CD4-positive, alpha-beta T cell (primary cell): Measurements from ENCODE around the gene ACER3. TPM values are rescaled to one million over a fixed set of nuclear protein-coding genes. Genes with fewer than 3 reads are reported as not detected.
A peak's percentile ranks its signal among the peaks of the same experiment; 100 is the strongest.

ENCODE experiments used
- ATAC-seq: fragments of 200-7000 bp; cut with Tn5 transposase; one replicate; pipeline ENCODE4 v1.10.0; 2022; ENCODE audit warnings: mild to moderate bottlenecking; ENCODE audit not compliant: poor library complexity
- CTCF ChIA-PET: fragments of 350-600 bp; sonication (Branson Sonifier 250); formaldehyde crosslinking; loops from one replicate; lab custom pipeline; 2021; ENCODE audit warnings: antibody characterized with exemption, inconsistent platforms; lab: Charles Lee
- POLR2A ChIA-PET: fragments of 350-600 bp; sonication (Branson Sonifier 250); formaldehyde crosslinking; loops from one replicate; lab custom pipeline; 2021; ENCODE audit warnings: antibody characterized with exemption, inconsistent platforms; lab: Charles Lee
- DNase-seq, 14 experiments: peaks; one replicate each; pipeline ENCODE4 v3.0.0-alpha.2; 2013 to 2020; ENCODE audit warnings: mixed read lengths in 2 of 14
- H3K27ac ChIP-seq, 2 donors: one replicate each; pipeline versions ENCODE4 v1.5.1 to v1.7.0; 2013; ENCODE audit warnings: low read length in 2 of 2, low read depth in 1 of 2, mild to moderate bottlenecking in 1 of 2
- H3K27me3 ChIP-seq, 2 experiments: 1 replicate in 1 of 2; 2 replicates in 1 of 2; pipeline versions ENCODE4 v1.6.1 to v1.7.0; 2013; ENCODE audit warnings: low read length in 2 of 2, control low read depth in 1 of 2, mild to moderate bottlenecking in 1 of 2, moderate library complexity in 1 of 2; ENCODE audit not compliant: insufficient read depth in 2 of 2, control insufficient read depth in 1 of 2
- H3K36me3 ChIP-seq: one replicate; pipeline ENCODE4 v1.6.1; 2013; ENCODE audit warnings: low read length, control low read depth; ENCODE audit not compliant: insufficient read depth
- H3K4me1 ChIP-seq: one replicate; pipeline ENCODE4 v1.6.1; 2013; ENCODE audit warnings: low read length, control low read depth; ENCODE audit not compliant: insufficient read depth
- H3K4me3 ChIP-seq: one replicate; pipeline ENCODE4 v1.5.1; 2013; ENCODE audit warnings: mild to moderate bottlenecking, low read length, moderate library complexity
- H3K9me3 ChIP-seq, 2 experiments: 1 replicate in 1 of 2; 2 replicates in 1 of 2; pipeline versions ENCODE4 v1.6.1 to v1.7.0; 2013; ENCODE audit warnings: low read length in 2 of 2, mild to moderate bottlenecking in 2 of 2, control low read depth in 1 of 2, moderate library complexity in 1 of 2; ENCODE audit not compliant: control insufficient read depth in 1 of 2, insufficient read depth in 1 of 2
- H3K27ac Mint-ChIP-seq: one replicate; pipeline ENCODE4 v1.8.0; 2020; ENCODE audit warnings: mixed read lengths
- H3K27me3 Mint-ChIP-seq: one replicate; pipeline ENCODE4 v1.8.0; 2021; ENCODE audit warnings: mixed read lengths
- H3K36me3 Mint-ChIP-seq: one replicate; pipeline ENCODE4 v1.8.0; 2021; ENCODE audit warnings: low read depth, mixed read lengths
- H3K4me1 Mint-ChIP-seq: one replicate; pipeline ENCODE4 v1.8.0; 2021; ENCODE audit warnings: low read depth, mixed read lengths
- H3K4me3 Mint-ChIP-seq: one replicate; pipeline ENCODE4 v1.8.0; 2020; ENCODE audit warnings: mild to moderate bottlenecking, mixed read lengths
- H3K9me3 Mint-ChIP-seq: one replicate; pipeline ENCODE4 v1.8.0; 2020; ENCODE audit warnings: mixed read lengths
- CTCF ChIP-seq: fragments of 200-600 bp; IDR thresholded peaks from one replicate; pipeline ENCODE4 v1.8.0; 2022; ENCODE audit warnings: antibody characterized with exemption, mild to moderate bottlenecking
- intact Hi-C, 2 experiments: fragments of 100-400 bp; cut with DNase I in 1 of 2; cut with micrococcal nuclease in 1 of 2; formaldehyde crosslinking; loops; one replicate each; pipeline versions ENCODE4 v1.15.1 to v1.9.0; 2023 to 2025; cut with DNase I, micrococcal nuclease
- total RNA-seq, 174 experiments: library from RNA in 2 of 174; stranded (reverse) in 2 of 174; gene quantifications; one replicate each; pipeline ENCODE4 v1.2.3 and lab custom pipeline; 2021 to 2026

The ACER3 gene
- total RNA-seq, 2 experiments from 2014 or later, result 6.4 to 7.0 TPM

GRCh38 chr11:76863196-76863777 lies 2.6 kb downstream of the ACER3 start:
- TF ChIP-seq CTCF, result no peak
- Mint-ChIP-seq H3K4me1 (peaks cover 28% of the 10 kb centered on the region), H3K36me3 (peaks cover 5% of the 10 kb centered on the region), H3K9me3 (no peaks in the 10 kb centered on the region), H3K4me3 (no peak overlapping the region), H3K27ac (no peak overlapping the region), H3K27me3 (no peaks in the 10 kb centered on the region)
- peak in 3 of 14 experiments; percentile 10 to 55 (median 46) for DNase-seq
- intact Hi-C loops, result loop anchor here in 1 of 2 experiments (5.0 kb wide), 1 partner anchor 774 kb away; the partner anchor contains the start of gene CLNS1A
- no peak for ATAC-seq
- ChIA-PET POLR2A (no interaction called here), CTCF (no interaction called here)
- H3K4me1 ChIP-seq, result peaks cover 19% of the 10 kb centered on the region
- H3K9me3 ChIP-seq, result no peaks in the 10 kb centered on the region
- H3K27me3 ChIP-seq, result no peaks in the 10 kb centered on the region
- H3K4me3 ChIP-seq, result no peak overlapping the region
- no peaks in the 10 kb centered on the region for H3K36me3 ChIP-seq
- no peak overlapping the region for H3K27ac ChIP-seq

DNA sequence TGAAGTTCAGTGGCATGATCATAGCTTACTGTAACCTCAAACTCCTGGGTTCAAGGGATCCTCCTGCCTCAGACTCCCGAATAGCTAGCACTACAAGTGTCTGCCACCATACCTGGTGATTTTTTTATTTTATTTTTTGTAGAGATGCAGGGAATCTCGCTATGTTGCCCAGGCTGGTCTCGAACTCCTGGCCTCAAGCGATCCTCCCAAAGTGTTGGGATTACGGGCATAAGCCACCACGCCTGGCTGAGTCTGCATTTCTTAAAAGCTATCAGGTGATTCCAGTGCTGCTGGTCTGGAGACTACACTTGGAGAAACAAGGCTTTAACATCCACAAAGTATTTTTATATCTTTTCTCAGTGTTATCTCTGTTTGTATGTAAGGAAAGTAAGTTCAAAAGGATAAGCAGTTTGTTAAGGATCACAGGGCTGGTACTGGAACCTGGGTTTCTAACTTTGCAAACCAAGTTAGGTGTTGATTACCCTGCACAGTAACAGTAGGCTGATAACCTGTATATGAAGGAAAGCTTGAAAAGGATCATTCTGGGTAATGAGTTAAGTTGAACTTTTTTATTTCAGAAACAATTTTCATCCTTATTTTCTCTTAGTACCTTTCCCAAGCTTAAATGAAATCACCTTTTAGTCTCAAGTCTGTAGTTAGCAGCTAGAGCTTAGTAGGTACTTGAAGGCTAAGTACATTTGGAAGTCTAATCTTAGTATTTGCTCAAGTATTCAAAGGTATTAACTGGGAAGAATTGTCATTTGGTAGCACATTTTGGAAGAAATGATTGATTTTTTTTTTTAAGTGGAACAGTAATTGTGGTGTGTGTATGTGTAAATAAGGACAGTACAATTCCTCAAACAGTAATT lies 12.5 kb downstream of the ACER3 start:
- intact Hi-C loops, result no loop called here
- Histone ChIP-seq H3K9me3 (no peaks in the 10 kb centered on the region), H3K4me3 (no peak overlapping the region), H3K27me3 (no peaks in the 10 kb centered on the region), H3K4me1 (no peaks in the 10 kb centered on the region), H3K36me3 (no peaks in the 10 kb centered on the region), H3K27ac (no peak overlapping the region)
- DNase-seq, result no peak
- Mint-ChIP-seq H3K4me1 (peaks cover 8% of the 10 kb centered on the region), H3K36me3 (peaks cover 14% of the 10 kb centered on the region), H3K4me3 (no peak overlapping the region), H3K9me3 (peaks cover 3% of the 10 kb centered on the region), H3K27ac (no peak overlapping the region), H3K27me3 (no peaks in the 10 kb centered on the region)
- ChIA-PET CTCF (no interaction called here), POLR2A (no interaction called here)
- TF ChIP-seq CTCF, result no peak
- no peak for ATAC-seq

DNA sequence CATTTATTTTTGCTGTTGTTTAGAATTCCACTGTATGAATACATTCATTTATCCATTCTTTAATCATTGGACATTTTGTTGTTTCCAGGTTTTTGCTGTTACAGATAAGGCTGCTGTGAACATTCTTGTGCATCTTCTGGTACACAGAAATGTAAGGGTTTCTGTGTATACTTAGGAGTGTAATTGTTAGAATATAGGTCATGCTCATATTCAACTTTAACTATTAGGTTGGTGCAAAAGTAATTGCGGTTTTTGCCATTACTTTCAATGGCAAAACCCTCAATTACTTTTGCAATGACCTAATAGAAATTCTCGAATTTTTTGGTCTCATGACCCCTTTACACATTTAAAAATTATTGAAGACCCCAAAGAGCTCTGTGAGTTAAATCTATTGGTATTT lies 17.3 kb downstream of the ACER3 start:
- Mint-ChIP-seq H3K27ac (no peak overlapping the region), H3K27me3 (no peaks in the 10 kb centered on the region), H3K4me3 (no peak overlapping the region), H3K36me3 (peaks cover 7% of the 10 kb centered on the region), H3K4me1 (peaks cover 8% of the 10 kb centered on the region), H3K9me3 (no peaks in the 10 kb centered on the region)
- ChIA-PET POLR2A (interaction anchor here (0.7 kb wide), 1 partner anchor 9 kb away, joined by 3 read pairs; no protein-coding TSS in a partner anchor), CTCF (no interaction called here)
- Histone ChIP-seq H3K4me3 (no peak overlapping the region), H3K4me1 (no peaks in the 10 kb centered on the region), H3K36me3 (no peaks in the 10 kb centered on the region), H3K9me3 (no peaks in the 10 kb centered on the region), H3K27me3 (no peaks in the 10 kb centered on the region), H3K27ac (no peak overlapping the region)
- intact Hi-C loops, result no loop called here
- TF ChIP-seq CTCF, result no peak
- ATAC-seq (no peak), DNase-seq (no peak)
